Astrocyte (in vitro differentiated cells and primary cell): ENCODE data around the gene TSTD2.

Source experiments
- EZH2 ChIP-seq: IDR thresholded peaks from 2 replicates; pipeline ENCODE4 v1.6.1; 2012; ENCODE audit warnings: mild to moderate bottlenecking, low read length, inconsistent platforms; ENCODE audit not compliant: insufficient read depth
- TF ChIP-seq, protein P1 (sequence below): IDR thresholded peaks from 2 replicates; pipeline ENCODE4 v1.5.1; 2011; ENCODE audit warnings: low read depth, mild to moderate bottlenecking, inconsistent platforms, low read length, moderate library complexity; ENCODE audit not compliant: insufficient read depth

DNA sequence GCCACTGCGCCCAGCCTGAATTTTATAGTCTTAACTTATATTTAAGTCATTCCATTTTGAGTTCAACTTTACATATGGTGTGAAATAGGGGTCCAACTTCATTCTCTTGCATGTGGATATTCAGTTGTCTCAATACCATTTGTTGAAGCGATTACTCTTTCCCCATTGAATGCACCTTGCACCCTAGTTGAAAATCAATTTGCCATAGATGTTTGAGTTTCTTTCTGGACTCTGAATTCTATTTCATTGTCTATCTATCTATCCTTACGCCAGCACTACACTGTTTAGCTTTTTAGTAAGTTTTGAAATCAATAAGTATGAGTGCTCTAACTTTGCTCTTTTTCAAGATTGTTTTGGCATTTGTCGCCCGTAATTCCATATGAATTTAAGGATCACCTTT lies 81.9 kb downstream of the TSTD2 start:
- TF ChIP-seq, protein P1, sequence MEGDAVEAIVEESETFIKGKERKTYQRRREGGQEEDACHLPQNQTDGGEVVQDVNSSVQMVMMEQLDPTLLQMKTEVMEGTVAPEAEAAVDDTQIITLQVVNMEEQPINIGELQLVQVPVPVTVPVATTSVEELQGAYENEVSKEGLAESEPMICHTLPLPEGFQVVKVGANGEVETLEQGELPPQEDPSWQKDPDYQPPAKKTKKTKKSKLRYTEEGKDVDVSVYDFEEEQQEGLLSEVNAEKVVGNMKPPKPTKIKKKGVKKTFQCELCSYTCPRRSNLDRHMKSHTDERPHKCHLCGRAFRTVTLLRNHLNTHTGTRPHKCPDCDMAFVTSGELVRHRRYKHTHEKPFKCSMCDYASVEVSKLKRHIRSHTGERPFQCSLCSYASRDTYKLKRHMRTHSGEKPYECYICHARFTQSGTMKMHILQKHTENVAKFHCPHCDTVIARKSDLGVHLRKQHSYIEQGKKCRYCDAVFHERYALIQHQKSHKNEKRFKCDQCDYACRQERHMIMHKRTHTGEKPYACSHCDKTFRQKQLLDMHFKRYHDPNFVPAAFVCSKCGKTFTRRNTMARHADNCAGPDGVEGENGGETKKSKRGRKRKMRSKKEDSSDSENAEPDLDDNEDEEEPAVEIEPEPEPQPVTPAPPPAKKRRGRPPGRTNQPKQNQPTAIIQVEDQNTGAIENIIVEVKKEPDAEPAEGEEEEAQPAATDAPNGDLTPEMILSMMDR: no peak
- TF ChIP-seq EZH2: no peak
